NCI-H1105 treated with DMSO at 0.1 percent for 48 hours (cell line): Measurements from ENCODE around the gene SPEN.
A peak's percentile ranks its signal among the peaks of the same experiment; 100 is the strongest.
"Not testable (repeated sequence)": the region's sequence is repeated elsewhere in the genome, so short reads cannot be mapped to it uniquely, and the experiment has no call there.

ENCODE experiments used
- DNase-seq: peaks from one replicate; lab custom pipeline; 2025; lab: John Stamatoyannopoulos, UW

Gene SPEN

GRCh38 chr1:15852828-15853302, 5.4 kb downstream of the SPEN start:
- DNase-seq: no peak

- no peak for DNase-seq
Observed at GRCh38 chr1:15856888-15857287, 9.4 kb downstream of the SPEN start.

- no peak for DNase-seq
Observed at GRCh38 chr1:15858069-15858670, 10.7 kb downstream of the SPEN start.

GRCh38 chr1:15858672-15859372, 11.3 kb downstream of the SPEN start:
- DNase-seq: no peak

GRCh38 chr1:15863156-15863901, 15.8 kb downstream of the SPEN start:
- DNase-seq: no peak

GRCh38 chr1:15866721-15867201, 19.3 kb downstream of the SPEN start:
- no peak for DNase-seq

GRCh38 chr1:15867288-15867687, 19.8 kb downstream of the SPEN start:
- DNase-seq: no peak

GRCh38 chr1:15869413-15869812, 21.9 kb downstream of the SPEN start:
- DNase-seq: no peak

GRCh38 chr1:15870421-15870820, 22.9 kb downstream of the SPEN start:
- DNase-seq: no peak

- DNase-seq: no peak
Observed at GRCh38 chr1:15874471-15874870, 27.0 kb downstream of the SPEN start.

- DNase-seq: no peak
Observed at GRCh38 chr1:15876357-15877055, 29.0 kb downstream of the SPEN start.

GRCh38 chr1:15881961-15882360, 34.5 kb downstream of the SPEN start:
- DNase-seq: no peak

GRCh38 chr1:15882665-15883064, 35.2 kb downstream of the SPEN start:
- DNase-seq: no peak

GRCh38 chr1:15883326-15883725, 35.8 kb downstream of the SPEN start:
- DNase-seq: no peak

GRCh38 chr1:15884477-15884876, 37.0 kb downstream of the SPEN start:
- no peak for DNase-seq

GRCh38 chr1:15885269-15885668, 37.8 kb downstream of the SPEN start:
- no peak for DNase-seq

- peak; percentile 97 for DNase-seq
Observed at GRCh38 chr1:15885701-15886610, 38.4 kb downstream of the SPEN start.

- DNase-seq: no peak
Observed at GRCh38 chr1:15886611-15887167, 39.2 kb downstream of the SPEN start.

- not testable (repeated sequence) for DNase-seq
Observed at GRCh38 chr1:15892857-15893599, 45.5 kb downstream of the SPEN start.

- no peak for DNase-seq
Observed at GRCh38 chr1:15895233-15895632, 47.7 kb downstream of the SPEN start.
